ENCODE data around the gene SEC16A. TPM values are rescaled to one million over a fixed set of nuclear protein-coding genes. Genes with fewer than 3 reads are reported as not detected.

The SEC16A gene
- total RNA-seq, 4 donors from 2014 or later: 47.7 to 73.8 (median 62.5) TPM

GRCh38 chr9:136501686-136502085, 18.8 kb upstream of the SEC16A start:
- no peak overlapping the region for H3K4me3 ChIP-seq (replicated peaks in 1 of 3)
- peaks cover 71 to 80% of the 10 kb centered on the region in 2 donors for H3K36me3 ChIP-seq
- no peak for TF ChIP-seq POLR2A (IDR thresholded peaks at IDR 0.05)
- H3K27ac ChIP-seq: no peak overlapping the region
- 90 to 91% methylated on average over 7 to 8 of the region's 23 CpGs for WGBS, 2 donors
- no peaks in the 10 kb centered on the region for H3K27me3 ChIP-seq
- H3K4me1 ChIP-seq: no peaks in the 10 kb centered on the region
- intact Hi-C loops (cut with DNase I): no loop called here
- H3K9me3 ChIP-seq: no peaks in the 10 kb centered on the region
- DNase-seq: no peak

DNA sequence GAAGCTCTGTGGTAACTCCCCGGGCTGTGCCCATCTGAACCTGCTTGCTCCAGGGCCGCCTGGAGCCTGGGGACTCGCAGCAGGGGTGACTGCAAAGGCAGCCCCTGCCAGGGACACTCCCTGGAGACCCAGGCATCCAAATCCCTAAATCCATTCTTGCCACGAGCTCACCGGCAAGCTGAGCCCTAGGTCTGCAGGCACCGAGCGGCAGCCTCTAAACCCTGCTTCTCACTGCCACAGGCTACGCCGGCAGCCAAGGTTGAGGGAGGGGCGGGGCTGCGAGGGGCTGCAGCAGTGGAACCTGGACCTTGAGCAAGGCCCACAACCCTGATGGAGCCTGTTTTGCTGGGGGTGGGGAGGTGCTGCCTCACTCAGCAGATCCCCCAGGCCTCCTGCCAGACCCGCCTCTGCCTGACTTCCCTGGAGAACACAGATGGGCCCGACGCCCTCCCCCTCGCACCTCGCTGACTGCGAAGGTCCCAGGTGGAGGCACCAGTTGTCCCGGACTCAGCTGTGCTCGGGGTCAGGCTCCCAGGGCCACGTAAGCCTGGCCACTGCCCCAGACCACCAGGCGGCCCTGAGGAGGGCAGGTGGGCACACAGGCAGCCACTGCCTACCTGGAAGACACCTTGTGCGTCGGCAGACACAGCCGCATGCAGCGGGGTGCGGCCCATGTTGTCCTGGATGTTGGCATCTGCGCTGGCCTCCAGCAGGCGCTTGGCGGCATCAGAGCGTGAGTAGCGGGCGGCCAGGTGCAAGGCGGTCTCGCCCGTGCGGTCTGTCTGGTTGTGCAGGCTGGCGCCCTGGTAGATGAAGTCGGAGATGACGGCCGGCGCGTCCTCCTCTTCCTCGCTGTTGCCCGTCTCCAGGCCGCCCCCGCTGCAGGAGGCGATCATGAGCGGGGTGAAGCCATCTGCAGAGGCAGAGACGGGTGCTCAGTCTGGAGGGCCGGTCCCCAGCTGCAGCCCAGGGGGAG, 17.4 kb upstream of the SEC16A start:
- peaks cover 71 to 74% of the 10 kb centered on the region in 2 donors for H3K36me3 ChIP-seq

GRCh38 chr9:136499071-136499934, 16.5 kb upstream of the SEC16A start:
- Histone ChIP-seq H3K27ac (no peak overlapping the region), H3K4me3 (replicated peaks in 1 of 3) (no peak overlapping the region), H3K9me3 (no peaks in the 10 kb centered on the region), H3K36me3 (peaks cover 63 to 65% of the 10 kb centered on the region in 2 donors), H3K27me3 (no peaks in the 10 kb centered on the region), H3K4me1 (no peaks in the 10 kb centered on the region)
- DNase-seq: no peak
- TF ChIP-seq, protein P1, sequence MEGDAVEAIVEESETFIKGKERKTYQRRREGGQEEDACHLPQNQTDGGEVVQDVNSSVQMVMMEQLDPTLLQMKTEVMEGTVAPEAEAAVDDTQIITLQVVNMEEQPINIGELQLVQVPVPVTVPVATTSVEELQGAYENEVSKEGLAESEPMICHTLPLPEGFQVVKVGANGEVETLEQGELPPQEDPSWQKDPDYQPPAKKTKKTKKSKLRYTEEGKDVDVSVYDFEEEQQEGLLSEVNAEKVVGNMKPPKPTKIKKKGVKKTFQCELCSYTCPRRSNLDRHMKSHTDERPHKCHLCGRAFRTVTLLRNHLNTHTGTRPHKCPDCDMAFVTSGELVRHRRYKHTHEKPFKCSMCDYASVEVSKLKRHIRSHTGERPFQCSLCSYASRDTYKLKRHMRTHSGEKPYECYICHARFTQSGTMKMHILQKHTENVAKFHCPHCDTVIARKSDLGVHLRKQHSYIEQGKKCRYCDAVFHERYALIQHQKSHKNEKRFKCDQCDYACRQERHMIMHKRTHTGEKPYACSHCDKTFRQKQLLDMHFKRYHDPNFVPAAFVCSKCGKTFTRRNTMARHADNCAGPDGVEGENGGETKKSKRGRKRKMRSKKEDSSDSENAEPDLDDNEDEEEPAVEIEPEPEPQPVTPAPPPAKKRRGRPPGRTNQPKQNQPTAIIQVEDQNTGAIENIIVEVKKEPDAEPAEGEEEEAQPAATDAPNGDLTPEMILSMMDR (IDR thresholded peaks at IDR 0.05): no peak
- TF ChIP-seq POLR2A (IDR thresholded peaks at IDR 0.05): no peak
- intact Hi-C loops (cut with DNase I): no loop called here
- 87 to 93% methylated on average over 32 to 36 of the region's 46 CpGs for WGBS, 2 donors

More for the DNA sequence above, 17.4 kb upstream of the SEC16A start:
- H3K27ac ChIP-seq: no peak overlapping the region
- intact Hi-C loops (cut with DNase I): no loop called here
- no peaks in the 10 kb centered on the region for H3K9me3 ChIP-seq
- WGBS, 2 donors: 88 to 95% methylated on average over 20 to 30 of the region's 50 CpGs
- no peaks in the 10 kb centered on the region for H3K4me1 ChIP-seq
- DNase-seq: no peak
- TF ChIP-seq POLR2A (IDR thresholded peaks at IDR 0.05): no peak
- TF ChIP-seq, protein P1 (IDR thresholded peaks at IDR 0.05): no peak
- H3K27me3 ChIP-seq: no peaks in the 10 kb centered on the region
- H3K4me3 ChIP-seq (replicated peaks in 1 of 3): no peak overlapping the region

- no peak for DNase-seq
- H3K9me3 ChIP-seq: no peaks in the 10 kb centered on the region
- intact Hi-C loops (cut with DNase I): no loop called here
- peaks cover 51 to 55% of the 10 kb centered on the region in 2 donors for H3K36me3 ChIP-seq
- H3K4me1 ChIP-seq: no peaks in the 10 kb centered on the region
- no peaks in the 10 kb centered on the region for H3K27me3 ChIP-seq
- no peak overlapping the region for H3K4me3 ChIP-seq (replicated peaks in 1 of 3)
- H3K27ac ChIP-seq: no peak overlapping the region
- TF ChIP-seq, protein P1 (IDR thresholded peaks at IDR 0.05): no peak
- TF ChIP-seq POLR2A (IDR thresholded peaks at IDR 0.05): no peak
- WGBS, 2 donors: 92 to 96% methylated on average over 10 to 13 of the region's 28 CpGs
These were observed 15.3 kb upstream of the SEC16A start for GRCh38 chr9:136497916-136498695.

All from thyroid gland (tissue), 4 donors.